Stimulated activated CD4-positive, alpha-beta T cell treated with anti-CD3 and anti-CD28 coated beads, TNF-alpha, amount 100 ng/mL, for 48 hours (primary cell): ENCODE results near the gene CENPS.
"Not testable (repeated sequence)": the region's sequence is repeated elsewhere in the genome, so short reads cannot be mapped to it uniquely, and the experiment has no call there.

Experiments
- DNase-seq, 3 donors: peaks; one replicate each; pipeline ENCODE4 v3.0.0-alpha.2; 2020; ENCODE audit warnings: low read depth in 3 of 3

CENPS gene

DNA sequence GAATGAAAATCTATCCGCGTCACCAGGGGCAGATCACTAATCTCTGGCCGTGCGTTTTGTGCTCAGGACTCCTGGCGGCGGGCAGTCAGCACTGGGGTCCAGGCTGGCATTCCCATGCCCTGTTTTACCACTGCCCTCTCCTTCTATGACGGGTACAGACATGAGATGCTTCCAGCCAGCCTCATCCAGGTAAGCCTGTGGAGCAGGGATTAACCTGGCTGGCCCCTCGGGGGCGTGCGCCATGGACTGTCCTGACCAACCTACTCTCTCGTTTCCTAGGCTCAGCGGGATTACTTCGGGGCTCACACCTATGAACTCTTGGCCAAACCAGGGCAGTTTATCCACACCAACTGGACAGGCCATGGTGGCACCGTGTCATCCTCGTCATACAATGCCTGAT lies 10.9 kb upstream of the CENPS start:
- no peak for DNase-seq

DNA sequence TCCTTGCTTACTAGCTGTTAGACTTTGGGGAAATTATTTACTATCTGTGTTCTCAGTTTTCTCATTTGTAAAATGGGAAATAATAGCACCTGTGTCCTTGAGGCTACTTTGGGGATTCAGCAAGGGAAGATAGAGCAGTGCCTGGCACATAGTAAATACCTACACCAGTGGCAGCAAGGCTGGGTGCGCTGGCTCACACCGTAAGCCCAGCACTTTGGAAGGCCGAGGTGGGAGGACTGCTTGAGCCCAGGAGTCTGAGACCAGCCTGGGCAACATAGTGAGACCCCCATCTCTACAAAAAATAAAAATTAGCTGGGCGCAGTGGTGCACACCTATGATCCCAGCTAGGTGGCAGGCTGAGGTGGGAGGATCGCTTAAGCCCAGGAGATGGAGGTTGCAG lies 8.6 kb upstream of the CENPS start:
- no peak for DNase-seq

DNA sequence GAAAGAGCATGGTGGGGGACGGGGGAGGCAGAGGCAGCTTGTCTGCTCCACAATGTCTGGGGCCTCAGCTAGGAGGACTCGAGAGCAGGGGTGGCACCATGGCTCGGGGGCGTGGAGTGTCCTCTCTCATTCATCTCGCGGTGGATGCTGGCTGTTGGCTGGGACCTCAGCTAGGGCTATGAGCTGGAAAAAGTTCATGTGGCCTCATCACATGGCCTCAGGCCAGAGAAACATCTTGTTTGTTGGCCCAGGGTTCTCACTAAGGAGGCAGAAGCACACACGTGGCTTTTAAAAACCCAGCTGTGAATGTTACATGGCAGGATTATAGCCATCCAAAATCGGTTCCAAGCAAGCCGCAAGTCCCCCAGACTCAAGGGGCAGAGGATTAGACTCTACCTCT lies 6.2 kb upstream of the CENPS start:
- DNase-seq = no peak

DNA sequence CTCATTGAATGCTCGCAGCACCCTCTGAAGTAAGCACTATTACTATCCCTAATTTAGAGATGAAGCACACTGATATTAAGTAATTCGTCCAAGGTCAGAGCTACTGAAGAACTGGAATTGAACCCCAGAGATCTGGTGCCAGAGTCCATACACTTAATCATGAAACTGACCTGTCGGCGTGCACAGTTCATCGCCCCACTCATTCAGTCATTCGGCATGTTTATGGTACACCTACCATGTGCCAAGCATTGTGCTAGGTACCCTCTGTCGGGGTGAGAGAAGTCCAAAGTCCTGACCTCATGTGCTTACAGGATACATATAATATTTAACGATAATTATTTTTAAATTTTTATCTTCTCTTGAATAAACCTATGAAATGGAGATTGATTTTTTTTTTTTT lies 5.6 kb upstream of the CENPS start:
- no peak for DNase-seq

DNA sequence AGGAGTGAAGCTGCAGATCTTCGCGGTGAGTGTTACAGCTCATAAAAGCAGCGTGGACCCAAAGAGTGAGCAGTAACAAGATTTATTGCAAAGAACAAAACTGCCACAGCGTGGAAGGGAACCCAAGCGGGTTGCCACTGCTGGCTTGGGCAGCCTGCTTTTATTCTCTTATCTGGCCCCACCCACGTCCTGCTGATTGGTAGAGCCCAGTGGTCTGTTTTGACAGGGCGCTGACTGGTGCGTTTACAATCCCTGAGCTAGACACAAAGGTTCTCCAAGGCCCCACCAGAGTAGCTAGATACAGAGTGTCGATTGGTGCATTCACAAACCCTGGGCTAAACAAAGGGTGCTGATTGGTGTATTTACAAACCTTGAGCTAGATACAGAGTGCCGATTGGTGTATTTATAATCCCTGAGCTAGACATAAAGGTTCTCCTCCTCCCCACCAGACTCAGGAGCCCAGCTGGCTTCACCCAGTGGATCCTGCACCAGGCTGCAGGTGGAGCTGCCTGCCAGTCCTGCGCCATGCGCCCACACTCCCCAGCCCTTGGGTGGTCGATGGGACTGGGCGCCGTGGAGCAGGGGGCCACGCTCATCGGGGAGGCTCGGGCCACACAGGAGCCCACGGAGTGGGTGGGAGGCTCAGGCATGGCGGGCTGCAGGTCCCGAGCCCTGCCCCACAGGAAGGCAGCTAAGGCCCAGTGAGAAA lies 4.3 kb upstream of the CENPS start:
- not testable (repeated sequence) for DNase-seq

DNA sequence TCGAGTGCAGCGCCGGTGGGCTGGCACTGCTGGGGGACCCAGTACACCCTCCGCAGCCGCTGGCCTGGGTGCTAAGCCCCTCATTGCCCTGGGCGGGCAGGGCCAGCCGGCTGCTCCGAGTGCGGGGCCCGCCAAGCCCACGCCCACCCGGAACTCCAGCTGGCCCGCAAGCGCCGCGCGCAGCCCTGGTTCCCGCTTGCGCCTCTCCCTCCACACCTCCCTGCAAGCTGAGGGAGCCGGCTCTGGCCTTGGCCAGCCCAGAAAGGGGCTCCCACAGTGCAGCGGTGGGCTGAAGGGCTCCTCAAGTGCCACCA lies 3.7 kb upstream of the CENPS start:
- DNase-seq = not testable (repeated sequence)

DNA sequence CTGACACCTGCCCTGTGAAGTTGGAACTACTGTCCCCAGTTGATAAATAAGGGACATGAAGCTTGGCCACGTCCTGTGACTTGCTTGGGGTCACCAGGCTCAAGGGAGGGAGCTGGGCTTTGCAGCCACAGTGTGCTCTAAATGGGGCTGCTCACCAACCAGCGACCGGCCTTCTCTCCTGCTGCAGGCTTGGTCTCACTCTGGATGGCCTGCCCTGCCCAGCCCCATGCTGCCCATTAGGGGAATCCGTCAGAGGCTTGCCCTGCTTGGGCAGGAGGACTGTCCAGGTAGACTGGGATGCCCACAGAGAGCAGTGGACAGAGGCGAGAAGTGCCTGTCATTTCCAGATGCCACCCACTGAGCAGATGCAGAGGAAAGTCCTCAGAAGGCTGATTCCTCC lies 1.2 kb upstream of the CENPS start:
- DNase-seq = no peak

DNA sequence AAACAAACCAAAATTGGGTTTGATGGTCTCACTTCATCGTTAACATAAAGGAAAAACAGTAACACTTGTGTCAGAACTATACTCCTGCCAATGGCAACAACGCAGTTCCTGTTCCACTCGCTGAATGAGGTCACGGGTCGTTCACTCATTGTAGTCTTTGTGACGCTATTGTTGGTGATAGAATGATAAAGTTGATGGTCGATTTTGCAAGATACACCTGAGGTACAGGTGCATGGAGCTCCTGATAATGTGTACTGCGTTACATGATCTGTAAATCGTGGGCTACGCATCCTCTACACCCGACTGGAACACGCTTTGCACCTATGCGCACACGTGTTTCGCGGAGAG lies 391 bp upstream of the CENPS start:
- DNase-seq = peak in 1 of 3 donors; percentile 38

DNA sequence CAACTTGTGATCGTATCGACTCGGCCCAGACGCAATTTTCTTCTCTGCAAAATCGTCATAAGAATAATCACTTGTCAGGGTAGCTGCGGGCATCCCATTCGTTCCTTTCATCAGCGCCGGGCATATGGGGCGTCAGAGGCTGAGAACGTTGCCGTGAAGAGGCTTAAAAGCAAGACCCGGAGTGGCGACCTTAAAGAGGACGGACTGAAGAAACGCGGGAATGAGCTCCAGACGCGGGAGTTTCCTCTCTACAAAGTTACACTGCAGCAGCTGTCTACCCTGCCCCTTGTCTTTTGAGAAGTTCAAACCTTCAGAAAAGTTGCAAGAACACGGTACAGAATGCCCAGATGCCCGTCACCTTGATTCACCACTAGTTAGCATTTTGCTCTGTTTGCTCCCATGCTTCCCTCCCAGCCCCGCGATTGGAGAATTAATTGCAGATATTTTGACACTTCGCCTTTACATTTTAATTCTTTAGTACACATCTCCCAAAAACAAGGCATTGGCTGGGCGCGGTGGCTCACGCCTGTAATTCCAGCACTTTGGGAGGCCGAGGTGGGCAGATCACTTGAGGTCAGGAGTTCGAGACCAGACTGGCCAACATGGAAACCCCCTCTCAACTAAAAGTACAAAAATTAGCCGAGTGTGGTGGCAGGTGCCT lies 967 bp downstream of the CENPS start:
- peak in 1 of 3 donors; percentile 8 for DNase-seq

DNA sequence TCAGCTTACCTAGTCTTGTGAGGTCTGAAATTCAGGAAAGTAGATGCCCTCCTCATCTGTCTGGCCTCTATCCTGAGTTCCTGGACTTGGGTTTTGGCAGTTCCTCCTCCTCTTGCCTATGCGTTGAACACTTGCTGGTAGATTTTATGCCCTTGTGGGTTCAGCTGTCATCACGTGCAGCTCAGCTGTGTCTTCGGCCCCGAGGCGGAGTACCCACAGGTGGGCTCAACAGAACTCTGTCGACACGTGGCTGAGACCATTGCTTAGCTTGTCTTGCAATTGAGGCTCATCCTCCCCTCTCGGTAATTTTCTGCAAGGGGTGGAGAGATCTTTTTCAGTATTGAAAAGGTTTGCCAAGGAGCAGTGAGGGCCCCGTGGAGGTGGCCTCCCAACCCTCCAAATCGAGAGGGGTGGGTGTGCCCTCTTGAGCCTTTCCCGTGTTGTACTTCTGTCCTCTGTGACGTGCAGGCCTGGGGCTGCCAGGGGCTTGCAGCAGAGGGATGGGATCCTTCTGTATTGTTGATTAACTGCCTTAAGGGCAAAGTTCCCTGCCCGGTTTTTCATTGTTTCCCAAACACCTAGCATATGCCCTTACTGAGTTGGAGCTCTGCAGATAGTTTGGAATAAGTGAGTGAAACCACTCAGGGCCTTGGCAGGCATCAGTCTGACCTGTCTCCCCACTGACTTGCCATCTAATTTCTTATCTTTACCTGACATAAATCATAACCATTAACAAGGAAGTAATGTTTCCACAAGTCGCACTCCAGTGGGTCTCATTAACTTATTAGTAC lies 2.9 kb downstream of the CENPS start:
- no peak for DNase-seq

DNA sequence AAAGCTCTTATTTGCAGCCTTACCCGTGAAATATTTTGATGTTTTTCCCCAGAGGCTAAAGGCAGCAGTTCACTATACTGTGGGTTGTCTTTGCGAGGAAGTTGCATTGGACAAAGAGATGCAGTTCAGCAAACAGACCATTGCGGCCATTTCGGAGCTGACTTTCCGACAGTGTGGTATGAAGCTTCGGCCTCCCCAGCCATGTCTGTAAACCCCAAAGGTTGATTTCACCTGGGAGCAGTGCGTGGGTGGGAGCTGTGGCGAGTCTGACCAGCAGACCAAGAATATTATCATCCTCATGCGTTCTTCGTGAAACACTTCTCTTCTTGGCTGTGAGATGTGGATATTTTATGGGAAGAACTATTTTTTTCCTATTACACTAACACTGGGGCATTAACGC lies 3.6 kb downstream of the CENPS start:
- no peak for DNase-seq

DNA sequence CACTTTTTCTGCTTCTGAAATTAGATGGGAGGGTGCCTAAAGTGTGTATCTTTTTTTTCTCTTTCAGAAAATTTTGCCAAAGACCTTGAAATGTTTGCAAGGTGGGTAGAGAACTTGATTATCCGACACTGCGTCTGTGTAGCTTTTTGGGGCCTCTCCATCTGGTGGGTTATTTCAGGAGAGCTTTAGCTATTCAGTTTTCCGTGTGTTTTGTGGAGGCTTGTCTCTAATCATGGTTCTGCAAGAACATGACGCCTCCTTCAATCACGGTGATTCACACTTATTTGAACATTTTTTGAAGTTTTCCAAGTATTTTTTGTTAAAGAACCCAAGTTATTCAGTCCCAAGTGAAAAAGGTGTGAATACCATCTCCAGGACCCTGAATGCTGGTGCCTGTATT lies 4.4 kb downstream of the CENPS start:
- DNase-seq = no peak

DNA sequence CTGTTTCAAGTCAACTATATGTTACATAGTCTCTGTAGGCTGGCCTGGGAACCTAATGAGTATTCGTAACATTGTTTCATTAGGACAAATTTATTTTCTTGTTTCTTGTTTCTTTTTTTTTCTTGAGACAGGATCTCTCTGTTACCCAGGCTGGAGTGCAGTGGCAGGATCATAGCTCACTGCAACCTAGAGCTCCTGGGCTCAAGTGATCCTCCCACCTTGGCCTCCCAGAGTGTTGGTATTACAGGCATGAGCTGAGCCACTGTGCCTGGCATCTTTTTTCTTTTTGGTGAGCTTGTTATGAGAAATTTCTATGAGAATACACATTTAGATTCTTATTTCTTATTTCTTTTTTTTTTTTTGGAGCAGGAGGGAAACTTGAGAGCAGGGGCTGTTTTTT lies 6.8 kb downstream of the CENPS start:
- DNase-seq = no peak

DNA sequence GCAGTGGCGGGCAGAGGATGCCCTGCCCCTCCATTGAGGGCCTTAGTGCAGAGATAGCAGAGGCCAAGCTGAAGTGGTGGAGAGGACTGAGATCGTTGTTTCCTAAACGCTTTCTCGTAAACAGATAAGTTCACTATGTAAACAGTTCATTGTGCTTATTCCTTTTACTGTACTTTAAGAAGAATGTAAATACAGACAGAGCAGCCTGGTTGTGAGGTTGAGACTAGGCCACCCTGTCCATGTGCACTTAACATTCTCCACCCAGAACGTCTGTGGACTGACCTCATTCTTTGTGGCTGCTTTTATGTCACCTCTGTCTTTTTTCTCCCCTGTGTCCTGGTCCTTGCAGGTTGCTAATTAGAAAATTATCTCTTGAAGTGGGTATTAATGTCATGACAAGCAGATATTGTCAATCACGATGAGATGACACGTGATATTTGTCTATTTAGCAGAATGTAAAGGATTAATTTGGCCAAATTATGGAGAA lies 8.5 kb downstream of the CENPS start:
- DNase-seq = no peak

DNA sequence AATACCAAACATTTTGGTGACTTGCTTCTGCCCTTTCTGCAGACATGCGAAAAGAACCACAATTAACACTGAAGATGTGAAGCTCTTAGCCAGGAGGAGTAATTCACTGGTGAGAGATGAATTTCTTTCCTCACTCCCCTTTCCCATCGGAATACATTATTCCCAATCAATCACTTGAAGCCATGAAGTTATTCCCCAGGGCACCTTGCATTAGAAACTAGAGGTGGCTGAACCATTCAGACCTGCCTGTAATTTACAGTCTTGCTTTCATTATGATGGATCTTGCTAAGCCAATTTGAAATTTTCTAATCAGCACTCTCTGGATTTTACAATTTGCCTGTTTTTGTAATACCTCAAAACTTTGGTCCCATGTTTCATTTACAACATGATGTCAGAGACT lies 10.1 kb downstream of the CENPS start:
- no peak for DNase-seq

DNA sequence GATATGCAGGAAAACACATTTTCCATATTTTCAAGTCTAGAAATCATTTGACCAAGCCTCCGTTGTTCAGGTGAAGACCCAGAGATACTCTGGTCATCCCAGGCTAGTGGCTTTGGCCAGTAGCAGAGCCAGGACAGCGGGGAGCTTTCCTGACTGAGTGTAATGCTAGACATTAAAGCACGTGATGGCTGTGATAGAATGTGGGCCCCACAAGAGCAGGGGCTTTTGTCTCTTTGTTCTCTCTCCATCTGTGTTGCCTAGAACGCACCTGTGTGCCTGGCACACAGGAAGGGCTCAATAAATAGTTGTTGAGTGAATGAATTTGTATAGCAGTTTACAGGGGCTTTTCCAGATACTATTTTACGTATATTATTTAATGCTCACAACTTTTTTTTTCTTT lies 10.6 kb downstream of the CENPS start:
- DNase-seq = no peak

DNA sequence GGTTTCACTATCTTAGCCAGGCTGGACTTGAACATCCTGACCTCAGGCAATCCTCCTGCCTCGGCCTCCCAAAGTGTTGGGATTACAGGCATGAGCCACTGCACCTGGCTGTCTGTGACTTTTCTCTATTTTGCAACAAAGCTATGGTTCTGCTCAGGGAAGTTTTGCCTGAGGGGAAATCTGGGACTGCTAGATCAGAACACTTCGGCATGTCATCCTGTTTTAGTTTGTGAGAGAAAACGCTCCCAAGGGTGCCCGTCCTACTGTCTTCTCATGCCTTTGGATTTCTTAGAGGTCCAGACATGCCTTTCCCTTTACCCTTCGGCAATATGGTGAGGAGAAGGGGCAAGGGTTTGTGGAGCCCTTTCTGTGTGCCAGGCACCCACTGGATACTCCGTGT lies 14.0 kb downstream of the CENPS start:
- DNase-seq = no peak

DNA sequence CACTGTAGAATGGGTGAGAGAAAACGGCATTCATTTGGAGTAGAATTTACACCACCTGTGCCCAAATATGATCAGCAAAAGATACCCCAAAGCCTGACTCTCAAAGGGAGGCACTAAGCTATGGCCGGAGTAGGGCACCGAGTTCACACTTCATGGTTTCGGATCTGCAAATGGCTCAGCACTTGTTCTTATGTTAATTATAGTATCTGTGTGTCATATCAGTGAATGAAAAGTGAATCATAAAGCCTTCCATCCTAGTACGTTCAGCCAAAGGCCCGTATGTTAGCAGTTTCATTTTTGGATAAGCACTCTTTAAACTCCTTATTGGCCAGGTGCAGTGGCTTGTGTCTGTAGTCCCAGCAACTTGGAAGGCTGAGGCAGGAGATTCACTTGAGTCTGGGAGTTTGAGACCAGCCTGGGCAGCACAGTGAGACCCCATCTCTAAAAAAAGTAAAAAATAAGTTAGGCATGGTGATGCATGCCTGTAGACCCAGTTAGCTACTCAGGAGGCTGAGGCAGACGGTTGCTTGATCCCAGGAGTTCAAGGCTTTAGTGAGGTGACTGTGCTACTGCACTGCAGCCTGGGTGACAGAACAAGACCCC lies 14.7 kb downstream of the CENPS start:
- no peak for DNase-seq

DNA sequence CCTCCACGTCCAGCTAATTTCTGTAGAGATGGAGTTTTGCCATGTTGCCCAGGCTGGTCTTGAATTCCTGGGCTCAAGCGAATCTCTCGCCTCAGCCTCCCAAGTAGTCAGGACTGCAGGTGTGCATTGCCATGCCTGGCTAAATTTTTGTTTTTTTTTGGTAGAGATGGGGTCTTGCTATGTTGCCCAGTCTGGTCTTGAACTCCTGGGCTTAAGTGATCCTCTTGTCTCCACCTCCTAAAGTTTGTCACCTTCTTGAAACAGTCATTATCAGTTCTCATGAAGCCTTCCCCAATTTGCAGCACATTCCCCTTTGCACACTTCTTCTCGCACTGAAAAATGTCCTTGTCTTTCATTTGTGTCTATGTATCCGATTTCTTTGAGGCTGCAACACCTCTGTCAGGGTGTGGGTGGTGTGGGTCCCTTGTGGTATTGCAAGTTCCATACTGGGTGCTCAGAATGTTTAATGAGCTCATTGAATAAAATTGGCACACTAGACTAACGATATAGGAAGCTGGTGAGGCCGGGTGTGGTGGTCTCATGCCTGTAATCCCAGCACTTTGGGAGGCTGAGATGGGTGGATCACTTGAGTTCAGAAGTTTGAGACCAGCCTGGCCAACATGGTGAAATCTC lies 16.7 kb downstream of the CENPS start:
- DNase-seq = no peak

DNA sequence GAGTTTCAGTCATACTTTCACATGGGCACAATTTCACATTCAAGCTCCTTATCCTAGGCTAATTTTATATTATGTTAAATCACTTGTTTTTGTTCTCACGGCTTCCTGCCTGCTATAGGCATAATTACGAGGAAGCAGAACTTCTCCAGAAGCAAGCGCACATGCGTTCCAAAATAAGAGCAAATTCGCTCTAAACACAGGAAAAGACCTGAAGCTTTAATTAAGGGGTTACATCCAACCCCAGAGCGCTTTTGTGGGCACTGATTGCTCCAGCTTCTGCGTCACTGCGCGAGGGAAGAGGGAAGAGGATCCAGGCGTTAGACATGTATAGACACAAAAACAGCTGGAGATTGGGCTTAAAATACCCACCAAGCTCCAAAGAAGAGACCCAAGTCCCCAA lies 19.5 kb downstream of the CENPS start, which contains the start of gene CORT:
Gene CORT (plus strand): TSS at position 281 of the 400 bp plus-strand sequence. CDS start 193 bp downstream, outside the sequence.
- DNase-seq = no peak

DNA sequence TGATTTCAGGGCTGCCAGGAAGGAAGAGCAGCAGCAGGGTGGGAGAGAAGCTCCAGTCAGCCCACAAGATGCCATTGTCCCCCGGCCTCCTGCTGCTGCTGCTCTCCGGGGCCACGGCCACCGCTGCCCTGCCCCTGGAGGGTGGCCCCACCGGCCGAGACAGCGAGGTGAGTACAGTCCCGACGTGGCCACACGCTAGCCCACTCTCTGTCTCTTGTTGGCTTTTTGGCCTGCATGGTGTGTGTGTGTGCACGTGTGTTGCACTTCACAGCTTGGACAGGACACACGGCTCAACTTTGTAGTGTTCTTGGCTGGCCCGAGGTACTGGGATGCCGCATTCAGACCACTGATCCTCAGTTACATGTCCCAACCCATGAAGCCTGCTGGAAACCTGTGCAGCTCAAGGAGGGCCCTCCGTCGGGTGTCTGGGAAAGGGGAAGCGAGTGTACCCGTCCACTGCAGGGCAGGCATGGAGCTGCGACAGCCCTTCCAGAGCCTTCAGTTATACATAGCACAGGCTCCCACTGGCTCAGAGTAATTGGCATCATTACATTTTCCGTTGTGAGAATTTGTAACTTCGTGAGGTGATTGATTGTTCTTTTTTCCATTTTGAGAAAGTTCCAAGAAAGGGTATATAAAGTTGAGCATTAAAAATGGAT lies 20.1 kb downstream of the CENPS start:
- no peak for DNase-seq

DNA sequence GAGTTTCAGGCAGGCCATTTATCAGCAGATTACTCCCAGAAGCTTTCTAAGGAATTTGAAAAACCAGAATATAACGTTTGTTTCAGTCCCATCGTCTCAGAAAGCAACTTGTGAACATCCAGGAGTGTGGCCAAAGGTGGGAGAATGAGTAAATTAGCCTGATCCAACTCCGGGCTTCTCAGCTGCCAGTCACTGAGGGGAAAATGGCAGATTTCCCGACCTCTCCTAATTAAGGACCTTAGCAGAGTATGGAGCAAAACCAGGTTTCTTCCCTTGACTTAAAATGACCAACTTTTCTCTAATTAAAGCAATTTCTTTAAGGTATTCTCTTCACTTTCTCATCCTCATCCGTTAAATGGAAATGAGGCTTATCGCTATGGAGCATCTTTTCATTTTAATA lies 20.6 kb downstream of the CENPS start:
- DNase-seq = no peak
